ENCODE results near the gene CNNM4. TPM values are rescaled to one million over a fixed set of nuclear protein-coding genes. Genes with fewer than 3 reads are reported as not detected.

CNNM4 gene
- total and polyA plus RNA-seq, 2 of the 4 experiments (the other 2 are of a cell fraction), result 2.0 to 4.1 TPM

GRCh38 chr2:96856776-96857666, 96.3 kb downstream of the CNNM4 start:
- TF ChIP-seq RCOR1 (IDR thresholded peaks at IDR 0.05; ENCODE audit: insufficient replicate concordance, low read length) (no peak), ELK1 (IDR thresholded peaks at IDR 0.05; ENCODE audit: borderline replicate concordance, low read depth, low read length) (no peak), MAFK (IDR thresholded peaks at IDR 0.05; ENCODE audit: low read depth, low read length) (peak; percentile 34; the same call in 1 of the 2 replicates)
- POLR2A ChIA-PET (ENCODE audit: unreplicated experiment), result no interaction called here
- Histone ChIP-seq H3K27ac (ENCODE audit: insufficient read depth, low read length) (peak overlapping the region; percentile 58; the same call in 1 of the 2 replicates), H3K79me1 (ENCODE audit: low read depth in 1 of 2, low read length in 2 of 2) (peaks cover 11 to 34% of the 10 kb centered on the region in 2 experiments), H2AK9ac (replicated peaks; ENCODE audit: low read depth, low read length, poor library complexity) (peak overlapping the region; percentile 95), H3K9me1 (ENCODE audit: insufficient read depth, low read length) (peaks cover 3% of the 10 kb centered on the region; the same call in 1 of the 2 replicates), H4K20me1 (ENCODE audit: insufficient read depth, low read length) (no peaks in the 10 kb centered on the region; the same call in 1 of the 2 replicates), H3K4ac (ENCODE audit: low read depth, low read length) (peak overlapping the region; percentile 6; the same call in 1 of the 2 replicates), H3K56ac (ENCODE audit: extremely low read depth, insufficient read depth, low read length) (no peak overlapping the region), H3K23ac (ENCODE audit: low read depth, low read length) (peak overlapping the region; percentile 66; the same call in 1 of the 2 replicates), H3K4me3 (ENCODE audit: insufficient read depth, low read depth, low read length) (peak overlapping the region; percentile 60), H3K9me3 (ENCODE audit: control insufficient read depth, insufficient read depth, low read length) (no peaks in the 10 kb centered on the region), H3K18ac (ENCODE audit: low read depth, low read length) (no peak overlapping the region), H4K8ac (ENCODE audit: low read depth in 2 of 2, low read length in 2 of 2) (peak overlapping the region; percentile 1 to 75; a peak in 2 of 4 replicates), H2BK15ac (ENCODE audit: low read depth, low read length) (no peak overlapping the region), H3K4me1 (ENCODE audit: control insufficient read depth, insufficient read depth, low read length) (peaks cover 12% of the 10 kb centered on the region), H2AFZ (replicated peaks; ENCODE audit: low read length, poor library complexity) (peak overlapping the region; percentile 99), H2BK120ac (ENCODE audit: low read depth, low read length) (no peak overlapping the region), H4K5ac (ENCODE audit: low read depth, low read length) (no peak overlapping the region), H3K9ac (ENCODE audit: low read depth, low read length) (peak overlapping the region; percentile 63), H4K91ac (ENCODE audit: insufficient read depth, low read depth, low read length) (no peak overlapping the region), H2AK5ac (ENCODE audit: low read depth, low read length) (no peak overlapping the region), H2BK20ac (ENCODE audit: low read depth, low read length) (no peak overlapping the region), H3K4me2 (ENCODE audit: low read depth, low read length) (peak overlapping the region; percentile 87), H2BK5ac (ENCODE audit: low read depth, low read length, poor library complexity, severe bottlenecking) (no peak overlapping the region), H3K36me3 (ENCODE audit: control insufficient read depth, insufficient read depth, low read length) (peaks cover 31% of the 10 kb centered on the region), H3K27me3 (ENCODE audit: control insufficient read depth, insufficient read depth, low read length) (no peaks in the 10 kb centered on the region), H3K14ac (replicated peaks; ENCODE audit: low read depth, low read length) (peak overlapping the region; percentile 12)
- intact Hi-C loops (cut with micrococcal nuclease), result no loop called here
- in situ Hi-C loops (cut with MboI; ENCODE audit: low sequenced_read_pairs), result loop anchor here (5.0 to 25.0 kb wide), 2 partner anchors 100 to 255 kb away; partner anchors contain the start of gene ANKRD36
- BruUV-seq (replicated peaks), result no TSS peak
- no peak; the same call in 1 of the 2 replicates for ATAC-seq (ENCODE audit: low read depth)
- DNase-seq, result no peak
- WGBS, 2 experiments (ENCODE audit: extremely low coverage in 2 of 2, insufficient read length in 1 of 2), result 23% methylated on average over 18 of the region's 27 CpGs; no CpG with 5 or more reads in 1 of the 2 experiments
- dilution Hi-C loops (cut with HindIII; ENCODE audit: low sequenced_read_pairs, unreplicated experiment), result no loop called here
- CTCF ChIA-PET, result interaction anchor here (0.6 to 2.0 kb wide), 21 partner anchors 10 to 255 kb away, joined by 3 to 23 read pairs (median 4); partner anchors contain the start of gene ANKRD36
